GM12891 (cell line): Measurements from ENCODE around the gene ANKUB1.

Experiments
- PAX5 ChIP-seq: IDR thresholded peaks from 2 replicates; pipeline ENCODE4 v1.6.1; 2011; ENCODE audit warnings: low read length, moderate library complexity, mild to moderate bottlenecking; ENCODE audit not compliant: insufficient read depth, severe bottlenecking
- POLR2A ChIP-seq: IDR thresholded peaks from 2 replicates; pipeline ENCODE4 v1.6.1; 2011; ENCODE audit warnings: low read depth, low read length, control low read depth
- POLR2AphosphoS5 ChIP-seq: IDR thresholded peaks from 2 replicates; pipeline ENCODE4 v1.6.1; 2011; ENCODE audit warnings: low read depth, low read length, control low read depth
- POU2F2 ChIP-seq: IDR thresholded peaks from 2 replicates; pipeline ENCODE4 v1.6.1; 2011; ENCODE audit warnings: low read depth, mild to moderate bottlenecking, control low read depth, low read length, moderate library complexity
- SPI1 ChIP-seq: IDR thresholded peaks from 2 replicates; pipeline ENCODE4 v1.6.1; 2011; ENCODE audit warnings: low read depth, low read length, control low read depth
- TAF1 ChIP-seq: IDR thresholded peaks from 2 replicates; pipeline ENCODE4 v1.6.1; 2011; ENCODE audit warnings: low read depth, low read length, control low read depth

DNA sequence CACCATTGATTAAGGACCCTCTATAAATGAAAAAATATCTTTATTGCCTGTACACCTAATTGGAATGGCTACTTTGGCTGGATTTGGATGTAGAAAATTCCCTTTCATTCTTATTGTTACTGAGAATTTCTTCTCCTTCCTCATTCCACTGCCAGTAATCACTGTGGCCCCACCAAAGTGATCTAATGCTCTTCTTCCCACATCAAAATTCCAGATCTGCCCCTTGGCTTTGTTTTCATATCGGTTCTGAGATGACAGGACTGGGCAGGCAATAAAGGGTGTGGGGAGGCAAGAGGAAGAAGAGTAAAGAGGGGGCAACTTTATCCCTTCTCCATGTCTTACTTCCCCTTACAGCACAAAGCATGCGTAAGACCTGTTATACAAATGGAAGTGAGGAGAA is 2.1 kb downstream of the ANKUB1 start:
- TF ChIP-seq POLR2A: no peak
- no peak for TF ChIP-seq POLR2AphosphoS5
- no peak for TF ChIP-seq SPI1
- TF ChIP-seq TAF1: no peak
- no peak for TF ChIP-seq PAX5
- TF ChIP-seq POU2F2: no peak
